GM12878 (cell line): ENCODE results near the gene CCL22. TPM values are rescaled to one million over a fixed set of nuclear protein-coding genes. Genes with fewer than 3 reads are reported as not detected.

Experiments
- ATAC-seq: fragments of 200-7000 bp; cut with Tn5 transposase; 3 replicates; pipeline ENCODE4 v1.9.1; 2020; ENCODE audit warnings: mild to moderate bottlenecking, moderate library complexity
- BruUV-seq: library from RNA; stranded (reverse); fragments of 400-500 nt; replicated peaks from 2 replicates; lab custom pipeline; 2021; lab: Mats Ljungman, UMichigan
- CTCF ChIA-PET: fragments of 300-600 bp; sonication (Branson Sonifier 250); formaldehyde crosslinking; extraction: SDS; loops from one replicate; lab custom pipeline; 2021; ENCODE audit warnings: inconsistent platforms; lab: Yijun Ruan, JAX
- POLR2A ChIA-PET: fragments of 350-600 bp; formaldehyde crosslinking; extraction: SDS; loops from one replicate; lab custom pipeline; 2021; ENCODE audit warnings: inconsistent platforms; lab: Charles Lee
- RAD21 ChIA-PET: fragments of 300-600 bp; sonication (Branson Sonifier 250); formaldehyde crosslinking; loops from one replicate; lab custom pipeline; 2023; ENCODE audit warnings: antibody characterized with exemption; ENCODE audit not compliant: unreplicated experiment; lab: Charles Lee
- SMC1A ChIA-PET: fragments of 300-600 bp; sonication (Branson Sonifier 250); formaldehyde crosslinking; loops from one replicate; lab custom pipeline; 2023; ENCODE audit not compliant: unreplicated experiment, uncharacterized antibody; lab: Charles Lee
- DNase-seq: peaks from one replicate; pipeline ENCODE4 v3.0.0-alpha.2; 2011; ENCODE audit warnings: low read depth, low spot score
- FAIRE-seq: peaks from 3 replicates; lab custom pipeline; 2011; peaks lifted over from hg19 to GRCh38; lab: Jason Lieb, UNC
- H2AFZ ChIP-seq: 2 replicates; pipeline ENCODE4 v1.6.0; 2011; ENCODE audit warnings: low read depth, low read length, control low read depth; ENCODE audit not compliant: control insufficient read depth
- H3K27ac ChIP-seq: 2 replicates; pipeline ENCODE4 v1.5.1; 2011; ENCODE audit warnings: control low read depth; ENCODE audit not compliant: control insufficient read depth, insufficient read depth
- H3K27me3 ChIP-seq, 2 experiments: replicated peaks in 1 of 2; 2 replicates each; pipeline versions ENCODE4 v1.6.0 to v1.6.1; 2011; ENCODE audit warnings: low read length in 1 of 2; ENCODE audit not compliant: control insufficient read depth in 2 of 2, insufficient read depth in 2 of 2
- H3K36me3 ChIP-seq, 2 experiments: 2 replicates each; pipeline ENCODE4 v1.5.1; 2011; ENCODE audit warnings: low read length in 1 of 2; ENCODE audit not compliant: control insufficient read depth in 2 of 2, insufficient read depth in 2 of 2
- H3K4me1 ChIP-seq: 2 replicates; pipeline ENCODE4 v1.6.1; 2011; ENCODE audit warnings: mild to moderate bottlenecking, low read length, moderate library complexity, mixed read lengths; ENCODE audit not compliant: control insufficient read depth, insufficient read depth
- H3K4me2 ChIP-seq: 2 replicates; pipeline ENCODE4 v1.6.0; 2011; ENCODE audit warnings: control low read depth; ENCODE audit not compliant: control insufficient read depth, insufficient read depth
- H3K4me3 ChIP-seq: fragments of 200-600 bp; sonication (generic); 2 replicates; pipeline ENCODE4 v1.5.1; 2016
- H3K79me2 ChIP-seq: 2 replicates; pipeline ENCODE4 v1.6.0; 2011; ENCODE audit warnings: low read length; ENCODE audit not compliant: control insufficient read depth, insufficient read depth
- H3K9ac ChIP-seq: 2 replicates; pipeline ENCODE4 v1.8.0; 2011; ENCODE audit warnings: low read length, control low read depth, mixed read lengths; ENCODE audit not compliant: control insufficient read depth, insufficient read depth
- H3K9me3 ChIP-seq: replicated peaks from 3 replicates; pipeline ENCODE4 v1.5.1; 2011; ENCODE audit warnings: mild to moderate bottlenecking, low read length; ENCODE audit not compliant: control insufficient read depth, insufficient read depth
- H4K20me1 ChIP-seq: 2 replicates; pipeline ENCODE4 v1.6.0; 2011; ENCODE audit not compliant: control insufficient read depth, insufficient read depth
- CEBPB ChIP-seq, 2 experiments: fragments of 150-350 bp in 1 of 2; IDR thresholded peaks; 2 replicates each; pipeline ENCODE4 v1.6.1; 2012 to 2014; ENCODE audit warnings: low read depth in 2 of 2, low read length in 2 of 2, borderline replicate concordance in 1 of 2, inconsistent platforms in 1 of 2
- ETV6 ChIP-seq, 2 experiments: fragments of 450-650 bp in 1 of 2; IDR thresholded peaks in 1 of 2; conservative IDR thresholded peaks in 1 of 2; 2 replicates each; pipeline ENCODE4 v1.6.1; 2014; ENCODE audit warnings: antibody characterized with exemption in 1 of 2, borderline replicate concordance in 1 of 2, low read depth in 1 of 2, mild to moderate bottlenecking in 1 of 2, moderate library complexity in 1 of 2
- HDAC2 ChIP-seq: fragments of 200-600 bp; sonication (generic); IDR thresholded peaks from 2 replicates; pipeline ENCODE4 v1.6.1; 2017
- IKZF1 ChIP-seq: fragments of 450-650 bp; conservative IDR thresholded peaks from 2 replicates; pipeline ENCODE4 v1.6.1; 2017; ENCODE audit warnings: antibody characterized with exemption, mild to moderate bottlenecking
- JUND ChIP-seq: IDR thresholded peaks from 2 replicates; pipeline ENCODE4 v1.6.1; 2012; ENCODE audit warnings: low read depth, mild to moderate bottlenecking, low read length, improper control_type of control experiment, moderate library complexity
- MEF2B ChIP-seq: fragments of 450-650 bp; IDR thresholded peaks from 2 replicates; pipeline ENCODE4 v1.6.1; 2018; ENCODE audit warnings: mild to moderate bottlenecking, moderate library complexity; ENCODE audit not compliant: partially characterized antibody, poor library complexity, severe bottlenecking
- MTA3 ChIP-seq: IDR thresholded peaks from 2 replicates; pipeline ENCODE4 v1.6.1; 2012; ENCODE audit warnings: low read length, inconsistent platforms, borderline replicate concordance
- SREBF1 ChIP-seq: IDR thresholded peaks from 2 replicates; pipeline ENCODE4 v1.6.1; 2012; ENCODE audit warnings: mild to moderate bottlenecking, low read length
- SREBF2 ChIP-seq: IDR thresholded peaks from 2 replicates; pipeline ENCODE4 v1.6.1; 2012; ENCODE audit warnings: mild to moderate bottlenecking, low read length
- TCF12 ChIP-seq: IDR thresholded peaks from 2 replicates; pipeline ENCODE4 v1.6.1; 2011; ENCODE audit warnings: low read depth, mild to moderate bottlenecking, low read length
- WRNIP1 ChIP-seq: IDR thresholded peaks from 2 replicates; pipeline ENCODE4 v1.6.1; 2011; ENCODE audit warnings: low read depth, low read length, improper control_type of control experiment, borderline replicate concordance
- ZNF217 ChIP-seq: fragments of 450-650 bp; IDR thresholded peaks from 2 replicates; pipeline ENCODE4 v1.6.1; 2017; ENCODE audit warnings: antibody characterized with exemption, mild to moderate bottlenecking
- ZNF384 ChIP-seq: IDR thresholded peaks from 2 replicates; pipeline ENCODE4 v1.6.1; 2012; ENCODE audit warnings: low read depth, mild to moderate bottlenecking, low read length, improper control_type of control experiment, borderline replicate concordance
- WGBS: methylation state at CpG from one replicate; pipeline ENCODE4 v1.1.6; 2016; ENCODE audit warnings: low lambda C conversion rate; ENCODE audit not compliant: insufficient replicate concordance, insufficient coverage; ENCODE audit errors: missing lambda C conversion rate; 5-methylcytosine and 5-hydroxymethylcytosine counted together
- in situ Hi-C: fragments of 300-500 bp; cut with MboI; formaldehyde crosslinking; loops from 9 replicates; pipeline ENCODE4 v1.14.3; 2018; ENCODE audit warnings: mixed read lengths
- intact Hi-C: fragments of 100-400 bp; cut with micrococcal nuclease; formaldehyde crosslinking; loops from one replicate; pipeline ENCODE4 v1.14.2; 2022; ENCODE audit not compliant: unreplicated experiment
- polyA plus RNA-seq, 11 experiments: library from polyadenylated mRNA; depleted of rRNA in 4 of 11; unstranded in 6 of 11; stranded (reverse) in 5 of 11; fragments of >200 nt; fragmentation: Nextera tagmentation in 4 of 11; fragmentation: Illumina TruSeq in 1 of 11; extraction: Ambion mirVana in 4 of 11; extraction: Trizol in 1 of 11; gene quantifications; 1 replicate in 1 of 11; 2 replicates in 10 of 11; pipeline versions ENCODE4 v1.2.1 to v1.2.3, GENCODE V29; 2011 to 2016; ENCODE audit warnings: inconsistent platforms in 2 of 11, missing spikeins in 2 of 11, low read depth in 1 of 11
- total RNA-seq, 4 experiments: library from RNA; depleted of rRNA in 3 of 4; stranded (reverse); fragments of >200 nt in 3 of 4; fragmentation: Illumina TruSeq in 1 of 4; extraction: Trizol in 1 of 4; gene quantifications; 2 replicates each; pipeline versions ENCODE4 v1.2.1 to v1.2.3, GENCODE V29; 2013 to 2021
- TF ChIP-seq, protein P1 (sequence below): fragments of 450-650 bp; IDR thresholded peaks from 2 replicates; pipeline ENCODE4 v1.6.1; 2016; ENCODE audit warnings: mild to moderate bottlenecking
- TF ChIP-seq, protein P2 (sequence below): IDR thresholded peaks from 2 replicates; pipeline ENCODE4 v1.6.1; 2011; ENCODE audit warnings: low read depth, low read length, improper control_type of control experiment, borderline replicate concordance
- TF ChIP-seq, protein P3 (sequence below): fragments of 450-650 bp; IDR thresholded peaks from 2 replicates; pipeline ENCODE4 v1.6.1; 2017; ENCODE audit warnings: low read depth, mild to moderate bottlenecking, moderate library complexity
- TF ChIP-seq, protein P4 (sequence below): IDR thresholded peaks from 2 replicates; pipeline ENCODE4 v1.6.1; 2011; ENCODE audit warnings: mild to moderate bottlenecking, low read depth, low read length, moderate library complexity; ENCODE audit not compliant: insufficient replicate concordance

The CCL22 gene
- total and polyA plus RNA-seq, 10 of the 15 experiments (the other 5 are each of a cell fraction or from before 2014, with no cell fraction given) = 38.0 to 704 (median 349) TPM

DNA sequence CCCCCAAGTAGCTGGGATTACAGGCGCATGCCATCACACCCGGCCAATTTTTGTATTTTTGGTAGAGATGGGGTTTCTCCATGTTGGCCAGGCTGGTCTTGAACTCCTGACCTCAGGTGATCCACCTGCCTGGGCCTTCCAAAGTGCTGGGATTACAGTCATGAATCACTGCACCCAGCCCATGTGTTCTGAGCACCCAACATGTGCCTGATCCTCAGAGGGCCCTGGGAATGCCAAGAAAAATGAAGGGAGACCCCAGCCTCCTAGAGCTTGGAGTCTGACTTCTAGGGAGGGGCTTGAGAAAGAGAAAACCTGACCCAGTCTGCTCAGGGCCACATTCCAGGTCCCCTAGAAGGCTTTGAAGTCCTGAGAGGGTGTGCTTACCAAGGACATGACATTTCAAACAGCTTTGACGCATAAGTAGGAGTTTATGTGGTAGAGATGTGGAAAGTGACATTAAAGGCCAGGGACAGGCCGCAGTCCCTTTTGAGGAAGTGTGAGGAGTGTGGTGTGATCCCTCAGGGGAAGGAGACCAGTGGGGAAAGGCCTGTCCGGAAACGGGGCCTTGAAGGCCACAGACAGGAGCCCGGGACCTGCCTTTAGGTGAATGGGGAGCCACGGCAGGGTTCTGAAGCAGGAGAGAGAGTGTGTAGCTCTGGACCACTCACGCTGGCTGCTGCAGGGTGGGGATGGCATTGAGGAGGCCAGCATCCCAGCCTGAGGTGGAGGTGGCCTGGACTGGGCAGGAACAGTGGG lies 1.1 kb upstream of the CCL22 start:
- in situ Hi-C loops (no loop called here), intact Hi-C loops (loop anchor here (1.0 to 5.0 kb wide), 3 partner anchors 16 to 55 kb away; no protein-coding TSS in a partner anchor)
- FAIRE-seq (peak; percentile 78), ATAC-seq (peak; percentile 78), DNase-seq (peak; percentile 60)
- H3K4me1 ChIP-seq = peaks cover 29% of the 10 kb centered on the region
- BruUV-seq = no TSS peak
- no peaks in the 10 kb centered on the region for H3K36me3 ChIP-seq
- no peak overlapping the region for H3K4me3 ChIP-seq
- no peaks in the 10 kb centered on the region for H3K79me2 ChIP-seq
- SMC1A ChIA-PET = interaction anchor here (0.9 to 1.9 kb wide), 7 partner anchors 12 to 55 kb away, joined by 3 to 9 read pairs (median 5); no protein-coding TSS in a partner anchor
- 14% methylated on average over 9 of the region's 9 CpGs for WGBS
- peak overlapping the region; percentile 30 for H3K27ac ChIP-seq
- H3K9me3 ChIP-seq = no peaks in the 10 kb centered on the region
- H2AFZ ChIP-seq = peak overlapping the region; percentile 44
- H3K27me3 ChIP-seq = no peaks in the 10 kb centered on the region
- peak overlapping the region; percentile 14 for H3K4me2 ChIP-seq
- RAD21 ChIA-PET = interaction anchor here (0.8 to 3.4 kb wide), 4 partner anchors 8 to 54 kb away, joined by 3 to 14 read pairs (median 6); no protein-coding TSS in a partner anchor
- CTCF ChIA-PET = interaction anchor here (1.3 kb wide), 1 partner anchor 8 kb away, joined by 3 read pairs; no protein-coding TSS in a partner anchor
- POLR2A ChIA-PET = interaction anchor here (0.9 to 1.7 kb wide), 4 partner anchors 8 to 97 kb away, joined by 3 to 5 read pairs (median 4); no protein-coding TSS in a partner anchor
- no peak overlapping the region for H3K9ac ChIP-seq
- no peaks in the 10 kb centered on the region for H4K20me1 ChIP-seq
- no peak for TF ChIP-seq JUND
- TF ChIP-seq HDAC2 = no peak
- TF ChIP-seq, protein P1, sequence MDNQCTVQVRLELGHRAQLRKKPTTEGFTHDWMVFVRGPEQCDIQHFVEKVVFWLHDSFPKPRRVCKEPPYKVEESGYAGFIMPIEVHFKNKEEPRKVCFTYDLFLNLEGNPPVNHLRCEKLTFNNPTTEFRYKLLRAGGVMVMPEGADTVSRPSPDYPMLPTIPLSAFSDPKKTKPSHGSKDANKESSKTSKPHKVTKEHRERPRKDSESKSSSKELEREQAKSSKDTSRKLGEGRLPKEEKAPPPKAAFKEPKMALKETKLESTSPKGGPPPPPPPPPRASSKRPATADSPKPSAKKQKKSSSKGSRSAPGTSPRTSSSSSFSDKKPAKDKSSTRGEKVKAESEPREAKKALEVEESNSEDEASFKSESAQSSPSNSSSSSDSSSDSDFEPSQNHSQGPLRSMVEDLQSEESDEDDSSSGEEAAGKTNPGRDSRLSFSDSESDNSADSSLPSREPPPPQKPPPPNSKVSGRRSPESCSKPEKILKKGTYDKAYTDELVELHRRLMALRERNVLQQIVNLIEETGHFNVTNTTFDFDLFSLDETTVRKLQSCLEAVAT = no peak
- TF ChIP-seq CEBPB (IDR thresholded peaks at IDR 0.05; ENCODE audit: borderline replicate concordance in 1 of 2, low read depth in 2 of 2, low read length in 2 of 2) = no peak
- TF ChIP-seq SREBF1 = no peak
- TF ChIP-seq IKZF1 = peak; percentile 95
- TF ChIP-seq, protein P2, sequence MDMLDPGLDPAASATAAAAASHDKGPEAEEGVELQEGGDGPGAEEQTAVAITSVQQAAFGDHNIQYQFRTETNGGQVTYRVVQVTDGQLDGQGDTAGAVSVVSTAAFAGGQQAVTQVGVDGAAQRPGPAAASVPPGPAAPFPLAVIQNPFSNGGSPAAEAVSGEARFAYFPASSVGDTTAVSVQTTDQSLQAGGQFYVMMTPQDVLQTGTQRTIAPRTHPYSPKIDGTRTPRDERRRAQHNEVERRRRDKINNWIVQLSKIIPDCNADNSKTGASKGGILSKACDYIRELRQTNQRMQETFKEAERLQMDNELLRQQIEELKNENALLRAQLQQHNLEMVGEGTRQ = no peak
- TF ChIP-seq, protein P3, sequence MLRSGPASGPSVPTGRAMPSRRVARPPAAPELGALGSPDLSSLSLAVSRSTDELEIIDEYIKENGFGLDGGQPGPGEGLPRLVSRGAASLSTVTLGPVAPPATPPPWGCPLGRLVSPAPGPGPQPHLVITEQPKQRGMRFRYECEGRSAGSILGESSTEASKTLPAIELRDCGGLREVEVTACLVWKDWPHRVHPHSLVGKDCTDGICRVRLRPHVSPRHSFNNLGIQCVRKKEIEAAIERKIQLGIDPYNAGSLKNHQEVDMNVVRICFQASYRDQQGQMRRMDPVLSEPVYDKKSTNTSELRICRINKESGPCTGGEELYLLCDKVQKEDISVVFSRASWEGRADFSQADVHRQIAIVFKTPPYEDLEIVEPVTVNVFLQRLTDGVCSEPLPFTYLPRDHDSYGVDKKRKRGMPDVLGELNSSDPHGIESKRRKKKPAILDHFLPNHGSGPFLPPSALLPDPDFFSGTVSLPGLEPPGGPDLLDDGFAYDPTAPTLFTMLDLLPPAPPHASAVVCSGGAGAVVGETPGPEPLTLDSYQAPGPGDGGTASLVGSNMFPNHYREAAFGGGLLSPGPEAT = peak; percentile 80
- TF ChIP-seq ZNF217 = no peak; the same call in none of the 2 replicates
- TF ChIP-seq ETV6 (conservative IDR thresholded peaks at IDR 0.05 in 1 of 2, IDR thresholded peaks at IDR 0.05 in 1 of 2; ENCODE audit: borderline replicate concordance in 1 of 2, low read depth in 1 of 2) = peak in 1 of 2 experiments; percentile 63; a peak in 2 of 4 replicates
- TF ChIP-seq ZNF384 = no peak
- TF ChIP-seq MEF2B = peak; percentile 83
- TF ChIP-seq, protein P4, sequence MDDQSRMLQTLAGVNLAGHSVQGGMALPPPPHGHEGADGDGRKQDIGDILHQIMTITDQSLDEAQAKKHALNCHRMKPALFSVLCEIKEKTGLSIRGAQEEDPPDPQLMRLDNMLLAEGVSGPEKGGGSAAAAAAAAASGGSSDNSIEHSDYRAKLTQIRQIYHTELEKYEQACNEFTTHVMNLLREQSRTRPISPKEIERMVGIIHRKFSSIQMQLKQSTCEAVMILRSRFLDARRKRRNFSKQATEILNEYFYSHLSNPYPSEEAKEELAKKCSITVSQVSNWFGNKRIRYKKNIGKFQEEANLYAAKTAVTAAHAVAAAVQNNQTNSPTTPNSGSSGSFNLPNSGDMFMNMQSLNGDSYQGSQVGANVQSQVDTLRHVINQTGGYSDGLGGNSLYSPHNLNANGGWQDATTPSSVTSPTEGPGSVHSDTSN = no peak
- TF ChIP-seq MTA3 = 0 out of 2 replicates have a peak, but pooled peaks have one; percentile 49
- peak; percentile 62; the same call in 1 of the 2 replicates for TF ChIP-seq TCF12
- TF ChIP-seq WRNIP1 = no peak
- no peak for TF ChIP-seq SREBF2
